ENCODE measurements around the gene CFAP73. TPM values are rescaled to one million over a fixed set of nuclear protein-coding genes. Genes with fewer than 3 reads are reported as not detected.
A peak's percentile ranks its signal among the peaks of the same experiment; 100 is the strongest.

Gene CFAP73
- total RNA-seq, 1 donor, result not detected

- Histone ChIP-seq H2AFZ (ENCODE audit: low read length) (no peak overlapping the region), H3K79me2 (ENCODE audit: insufficient read depth, low read length) (no peaks in the 10 kb centered on the region), H3K9me3 (ENCODE audit: low read depth, low read length) (no peaks in the 10 kb centered on the region), H3K4me1 (ENCODE audit: insufficient read depth, low read length) (no peaks in the 10 kb centered on the region), H3K4me2 (ENCODE audit: insufficient read depth, low read length) (no peak overlapping the region), H4K20me1 (ENCODE audit: insufficient read depth, low read length) (no peaks in the 10 kb centered on the region), H3K4me3 (ENCODE audit: insufficient read depth, low read length) (no peak overlapping the region), H3K36me3 (ENCODE audit: insufficient read depth, low read length) (no peaks in the 10 kb centered on the region), H3K27me3 (ENCODE audit: insufficient read depth, low read length) (no peaks in the 10 kb centered on the region), H3K27ac (ENCODE audit: low read depth, low read length) (no peak overlapping the region)
- no peak for TF ChIP-seq CTCF (IDR thresholded peaks at IDR 0.05; ENCODE audit: extremely low read depth, low read depth, low read length)
- peak; percentile 58 for DNase-seq (ENCODE audit: insufficient read length, low spot score, missing footprints)
Measured at GRCh38 chr12:113142173-113142885, 7.2 kb upstream of the CFAP73 start.

- no peak overlapping the region for H2AFZ ChIP-seq (ENCODE audit: low read length)
- no peak overlapping the region for H3K4me3 ChIP-seq (ENCODE audit: insufficient read depth, low read length)
- H3K9me3 ChIP-seq (ENCODE audit: low read depth, low read length), result no peaks in the 10 kb centered on the region
- no peak for TF ChIP-seq CTCF (IDR thresholded peaks at IDR 0.05; ENCODE audit: extremely low read depth, low read depth, low read length)
- peak; percentile 45 for DNase-seq (ENCODE audit: insufficient read length, low spot score, missing footprints)
- no peaks in the 10 kb centered on the region for H3K79me2 ChIP-seq (ENCODE audit: insufficient read depth, low read length)
- H3K27ac ChIP-seq (ENCODE audit: low read depth, low read length), result no peak overlapping the region
- H3K4me2 ChIP-seq (ENCODE audit: insufficient read depth, low read length), result no peak overlapping the region
- no peaks in the 10 kb centered on the region for H3K27me3 ChIP-seq (ENCODE audit: insufficient read depth, low read length)
- no peaks in the 10 kb centered on the region for H4K20me1 ChIP-seq (ENCODE audit: insufficient read depth, low read length)
- H3K36me3 ChIP-seq (ENCODE audit: insufficient read depth, low read length), result no peaks in the 10 kb centered on the region
- H3K4me1 ChIP-seq (ENCODE audit: insufficient read depth, low read length), result no peaks in the 10 kb centered on the region
Measured at GRCh38 chr12:113142886-113143332, 6.6 kb upstream of the CFAP73 start.

GRCh38 chr12:113143959-113144358, 5.6 kb upstream of the CFAP73 start:
- Histone ChIP-seq H3K4me3 (ENCODE audit: insufficient read depth, low read length) (no peak overlapping the region), H3K9me3 (ENCODE audit: low read depth, low read length) (no peaks in the 10 kb centered on the region), H2AFZ (ENCODE audit: low read length) (no peak overlapping the region), H3K79me2 (ENCODE audit: insufficient read depth, low read length) (no peaks in the 10 kb centered on the region), H3K27me3 (ENCODE audit: insufficient read depth, low read length) (no peaks in the 10 kb centered on the region), H3K4me1 (ENCODE audit: insufficient read depth, low read length) (no peaks in the 10 kb centered on the region), H3K4me2 (ENCODE audit: insufficient read depth, low read length) (no peak overlapping the region), H3K27ac (ENCODE audit: low read depth, low read length) (no peak overlapping the region), H3K36me3 (ENCODE audit: insufficient read depth, low read length) (no peaks in the 10 kb centered on the region), H4K20me1 (ENCODE audit: insufficient read depth, low read length) (no peaks in the 10 kb centered on the region)
- no peak for TF ChIP-seq CTCF (IDR thresholded peaks at IDR 0.05; ENCODE audit: extremely low read depth, low read depth, low read length)
- no peak for DNase-seq (ENCODE audit: insufficient read length, low spot score, missing footprints)

GRCh38 chr12:113144806-113145205, 4.7 kb upstream of the CFAP73 start:
- Histone ChIP-seq H3K27me3 (ENCODE audit: insufficient read depth, low read length) (no peaks in the 10 kb centered on the region), H3K9me3 (ENCODE audit: low read depth, low read length) (no peaks in the 10 kb centered on the region), H3K4me2 (ENCODE audit: insufficient read depth, low read length) (no peak overlapping the region), H3K79me2 (ENCODE audit: insufficient read depth, low read length) (no peaks in the 10 kb centered on the region), H3K27ac (ENCODE audit: low read depth, low read length) (no peak overlapping the region), H3K36me3 (ENCODE audit: insufficient read depth, low read length) (no peaks in the 10 kb centered on the region), H2AFZ (ENCODE audit: low read length) (no peak overlapping the region), H3K4me1 (ENCODE audit: insufficient read depth, low read length) (peaks cover 2% of the 10 kb centered on the region), H3K4me3 (ENCODE audit: insufficient read depth, low read length) (no peak overlapping the region), H4K20me1 (ENCODE audit: insufficient read depth, low read length) (no peaks in the 10 kb centered on the region)
- DNase-seq (ENCODE audit: insufficient read length, low spot score, missing footprints), result peak; percentile 23
- TF ChIP-seq CTCF (IDR thresholded peaks at IDR 0.05; ENCODE audit: extremely low read depth, low read depth, low read length), result no peak
